ENCODE results near the gene SGMS2.

Gene SGMS2

DNA sequence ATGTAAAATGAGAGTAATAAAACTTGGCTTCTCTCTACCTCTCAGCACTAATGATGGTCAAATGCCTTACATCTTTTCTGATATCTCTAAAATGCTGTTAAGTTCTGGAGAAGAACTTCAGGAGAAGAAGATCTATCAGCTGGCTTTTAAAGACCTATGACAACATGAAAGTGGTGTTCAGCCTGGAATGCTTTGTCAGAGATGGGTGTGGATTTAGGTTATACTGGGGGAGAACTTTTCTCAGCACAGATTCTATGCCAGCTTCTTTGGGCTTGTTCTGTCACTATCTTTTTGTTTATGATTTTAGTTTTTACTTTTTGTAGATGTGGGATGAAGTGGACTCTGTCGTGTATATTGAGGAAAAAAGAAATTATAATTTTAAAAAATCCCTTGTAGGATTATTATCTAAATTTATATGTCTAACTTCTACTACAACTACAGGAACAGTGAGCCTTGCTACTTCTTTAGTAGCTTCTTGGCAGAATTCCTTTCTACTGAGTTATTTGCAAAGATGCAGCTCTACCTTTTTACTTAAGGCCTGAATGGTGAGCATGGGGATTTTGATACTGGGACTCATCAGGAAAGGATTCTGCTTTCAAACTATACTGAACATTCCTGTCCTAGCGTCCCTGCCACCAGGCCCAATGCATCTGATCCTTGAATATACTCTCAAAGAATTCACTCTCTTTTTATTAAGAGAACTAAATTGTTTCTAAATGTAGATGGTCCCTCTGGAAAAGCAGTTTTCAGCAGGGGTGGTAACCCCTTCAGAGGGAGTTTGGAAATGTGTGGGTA lies 126.2 kb downstream of the SGMS2 start:
- Histone ChIP-seq H3K4me1 (no peaks in the 10 kb centered on the region), H3K4me3 (ENCODE audit: low read depth, low read length) (no peak overlapping the region), H3K36me3 (peaks cover 13% of the 10 kb centered on the region), H3K9me3 (no peaks in the 10 kb centered on the region), H3K27me3 (no peaks in the 10 kb centered on the region)
- TF ChIP-seq, protein P1, sequence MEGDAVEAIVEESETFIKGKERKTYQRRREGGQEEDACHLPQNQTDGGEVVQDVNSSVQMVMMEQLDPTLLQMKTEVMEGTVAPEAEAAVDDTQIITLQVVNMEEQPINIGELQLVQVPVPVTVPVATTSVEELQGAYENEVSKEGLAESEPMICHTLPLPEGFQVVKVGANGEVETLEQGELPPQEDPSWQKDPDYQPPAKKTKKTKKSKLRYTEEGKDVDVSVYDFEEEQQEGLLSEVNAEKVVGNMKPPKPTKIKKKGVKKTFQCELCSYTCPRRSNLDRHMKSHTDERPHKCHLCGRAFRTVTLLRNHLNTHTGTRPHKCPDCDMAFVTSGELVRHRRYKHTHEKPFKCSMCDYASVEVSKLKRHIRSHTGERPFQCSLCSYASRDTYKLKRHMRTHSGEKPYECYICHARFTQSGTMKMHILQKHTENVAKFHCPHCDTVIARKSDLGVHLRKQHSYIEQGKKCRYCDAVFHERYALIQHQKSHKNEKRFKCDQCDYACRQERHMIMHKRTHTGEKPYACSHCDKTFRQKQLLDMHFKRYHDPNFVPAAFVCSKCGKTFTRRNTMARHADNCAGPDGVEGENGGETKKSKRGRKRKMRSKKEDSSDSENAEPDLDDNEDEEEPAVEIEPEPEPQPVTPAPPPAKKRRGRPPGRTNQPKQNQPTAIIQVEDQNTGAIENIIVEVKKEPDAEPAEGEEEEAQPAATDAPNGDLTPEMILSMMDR (IDR thresholded peaks at IDR 0.05; ENCODE audit: low read depth, low read length): no peak
- no peak for DNase-seq

- no peaks in the 10 kb centered on the region for H3K4me1 ChIP-seq
- H3K36me3 ChIP-seq: peaks cover 13% of the 10 kb centered on the region
- no peak for DNase-seq
- no peak overlapping the region for H3K4me3 ChIP-seq (ENCODE audit: low read depth, low read length)
- H3K9me3 ChIP-seq: no peaks in the 10 kb centered on the region
- TF ChIP-seq, protein P1 (IDR thresholded peaks at IDR 0.05; ENCODE audit: low read depth, low read length): no peak
- H3K27me3 ChIP-seq: no peaks in the 10 kb centered on the region
Observed at GRCh38 chr4:107951551-107951950, 126.8 kb downstream of the SGMS2 start.

DNA sequence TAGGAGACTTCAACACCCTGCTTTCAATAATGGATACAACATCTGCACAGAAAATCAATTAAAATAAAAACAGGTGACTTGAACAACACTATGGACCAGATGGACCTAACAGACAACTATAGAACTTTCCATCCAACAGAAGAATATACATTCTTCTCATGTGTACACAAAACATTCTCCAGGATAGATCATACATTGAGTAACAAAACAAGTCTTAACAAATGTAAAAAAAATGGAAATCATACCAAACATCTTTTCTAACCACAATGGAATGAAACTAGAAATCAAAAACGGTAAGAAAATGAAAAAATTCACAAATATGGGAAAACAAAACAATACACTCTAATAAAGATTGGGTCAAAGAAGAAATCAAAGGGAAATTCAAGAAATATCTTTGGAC lies 131.3 kb downstream of the SGMS2 start:
- TF ChIP-seq, protein P1 (IDR thresholded peaks at IDR 0.05; ENCODE audit: low read depth, low read length): no peak
- Histone ChIP-seq H3K4me1 (no peaks in the 10 kb centered on the region), H3K36me3 (no peaks in the 10 kb centered on the region), H3K4me3 (ENCODE audit: low read depth, low read length) (no peak overlapping the region), H3K9me3 (no peaks in the 10 kb centered on the region; the same call in 1 of the 2 replicates), H3K27me3 (no peaks in the 10 kb centered on the region)
- no peak for DNase-seq
